A673 (cell line): Measurements from ENCODE around the gene TMEM235. TPM values are rescaled to one million over a fixed set of nuclear protein-coding genes. Genes with fewer than 3 reads are reported as not detected.

Experiments
- BruUV-seq: library from RNA; stranded (reverse); fragments of 400-500 nt; replicated peaks from 2 replicates; lab custom pipeline; 2021; lab: Mats Ljungman, UMichigan
- CTCF ChIA-PET: fragments of 300-600 bp; sonication (Branson Sonifier 250); formaldehyde crosslinking; loops from one replicate; lab custom pipeline; 2022; ENCODE audit warnings: antibody characterized with exemption; lab: Charles Lee
- POLR2A ChIA-PET: fragments of 300-600 bp; sonication (Branson Sonifier 250); formaldehyde crosslinking; loops from one replicate; lab custom pipeline; 2022; ENCODE audit warnings: antibody characterized with exemption; ENCODE audit not compliant: low non-redundant PET; lab: Charles Lee
- DNase-seq: peaks from one replicate; pipeline ENCODE4 v3.0.0-alpha.2; 2015; ENCODE audit warnings: low spot score
- H3K27ac ChIP-seq: fragments of 200-600 bp; sonication (generic); 2 replicates; pipeline ENCODE4 v1.5.1; 2016; ENCODE audit warnings: mixed run types, low read depth, mild to moderate bottlenecking, mixed read lengths, antibody characterized with exemption, low read length; ENCODE audit not compliant: poor library complexity, severe bottlenecking
- H3K27me3 ChIP-seq: fragments of 200-600 bp; sonication (generic); replicated peaks from 2 replicates; pipeline ENCODE4 v1.6.1; 2017; ENCODE audit warnings: mixed run types, low read depth, mild to moderate bottlenecking, mixed read lengths, antibody characterized with exemption, low read length; ENCODE audit not compliant: insufficient read depth, poor library complexity
- H3K36me3 ChIP-seq: fragments of 200-600 bp; sonication (generic); 2 replicates; pipeline ENCODE4 v1.6.1; 2016; ENCODE audit warnings: mixed run types, mild to moderate bottlenecking, mixed read lengths, antibody characterized with exemption, low read length; ENCODE audit not compliant: insufficient read depth, poor library complexity, severe bottlenecking
- H3K4me1 ChIP-seq: fragments of 200-600 bp; sonication (generic); 2 replicates; pipeline ENCODE4 v1.6.1; 2017; ENCODE audit warnings: mixed run types, mild to moderate bottlenecking, mixed read lengths, antibody characterized with exemption, low read length; ENCODE audit not compliant: insufficient read depth, poor library complexity, severe bottlenecking
- H3K4me3 ChIP-seq: fragments of 200-600 bp; sonication (generic); 2 replicates; pipeline ENCODE4 v1.5.1; 2016; ENCODE audit warnings: low read depth, mixed run types, mild to moderate bottlenecking, mixed read lengths, low read length; ENCODE audit not compliant: poor library complexity, severe bottlenecking
- H3K9me3 ChIP-seq: fragments of 200-600 bp; sonication (generic); 2 replicates; pipeline ENCODE4 v1.6.1; 2016; ENCODE audit warnings: mixed run types, low read depth, mild to moderate bottlenecking, mixed read lengths, antibody characterized with exemption, low read length; ENCODE audit not compliant: poor library complexity, severe bottlenecking
- CTCF ChIP-seq: fragments of 300-800, 200-600 bp; sonication (generic); conservative IDR thresholded peaks from 2 replicates; pipeline ENCODE4 v1.5.1; 2017; ENCODE audit warnings: low read depth, mild to moderate bottlenecking, antibody characterized with exemption, low read length, moderate library complexity, mixed read lengths
- EZH2 ChIP-seq: fragments of 200-600 bp; sonication (generic); IDR thresholded peaks from 2 replicates; pipeline ENCODE4 v1.6.1; 2017; ENCODE audit warnings: borderline replicate concordance, low read depth, mild to moderate bottlenecking, mixed read lengths, antibody characterized with exemption, low read length; ENCODE audit not compliant: poor library complexity, severe bottlenecking
- intact Hi-C: fragments of 100-400 bp; cut with micrococcal nuclease; formaldehyde crosslinking; loops from one replicate; pipeline ENCODE4 v1.10.0; 2022; ENCODE audit not compliant: unreplicated experiment
- total RNA-seq: library from RNA; stranded (reverse); gene quantifications from 2 replicates; pipeline ENCODE4 v1.2.3, GENCODE V29; 2021

The TMEM235 gene
- total RNA-seq, 1 experiment from 2014 or later: not detected

DNA sequence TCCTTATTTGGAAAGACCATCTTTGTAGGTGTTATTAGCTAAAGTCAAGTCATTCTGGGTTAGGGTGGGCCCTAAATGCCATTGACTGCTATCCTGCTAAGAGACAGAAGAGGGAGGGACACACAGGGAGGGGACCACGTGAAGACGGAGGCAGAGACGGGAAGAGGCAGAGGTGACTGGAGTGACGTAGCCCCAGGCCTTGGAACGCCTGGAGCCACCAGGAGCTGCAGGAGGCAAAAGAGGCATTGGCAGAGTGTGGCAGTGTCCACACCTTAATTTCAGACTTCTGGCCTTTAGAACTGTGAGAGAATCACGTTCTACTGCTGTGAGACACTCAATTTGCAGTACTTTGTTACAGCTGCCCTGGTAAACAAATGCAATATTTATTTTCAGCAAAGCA is 31.0 kb upstream of the TMEM235 start:
- Histone ChIP-seq H3K36me3 (peaks cover 15% of the 10 kb centered on the region), H3K9me3 (no peaks in the 10 kb centered on the region), H3K27ac (no peak overlapping the region), H3K4me1 (no peaks in the 10 kb centered on the region), H3K4me3 (no peak overlapping the region), H3K27me3 (no peaks in the 10 kb centered on the region)
- ChIA-PET CTCF (no interaction called here), POLR2A (no interaction called here)
- intact Hi-C loops: no loop called here
- TF ChIP-seq CTCF (no peak), EZH2 (no peak)
- BruUV-seq: no TSS peak
- DNase-seq: no peak

GRCh38 chr17:78202666-78203065 is 28.8 kb upstream of the TMEM235 start:
- Histone ChIP-seq H3K4me3 (no peak overlapping the region), H3K27me3 (no peaks in the 10 kb centered on the region), H3K27ac (no peak overlapping the region), H3K4me1 (no peaks in the 10 kb centered on the region), H3K36me3 (peaks cover 9% of the 10 kb centered on the region), H3K9me3 (no peaks in the 10 kb centered on the region)
- TF ChIP-seq CTCF (no peak), EZH2 (no peak)
- no peak for DNase-seq
- no TSS peak for BruUV-seq
- CTCF ChIA-PET: interaction anchor here (0.6 to 0.7 kb wide), 2 partner anchors 16 to 28 kb away, joined by 3 to 16 read pairs; no protein-coding TSS in a partner anchor
- intact Hi-C loops: no loop called here
- POLR2A ChIA-PET: no interaction called here

DNA sequence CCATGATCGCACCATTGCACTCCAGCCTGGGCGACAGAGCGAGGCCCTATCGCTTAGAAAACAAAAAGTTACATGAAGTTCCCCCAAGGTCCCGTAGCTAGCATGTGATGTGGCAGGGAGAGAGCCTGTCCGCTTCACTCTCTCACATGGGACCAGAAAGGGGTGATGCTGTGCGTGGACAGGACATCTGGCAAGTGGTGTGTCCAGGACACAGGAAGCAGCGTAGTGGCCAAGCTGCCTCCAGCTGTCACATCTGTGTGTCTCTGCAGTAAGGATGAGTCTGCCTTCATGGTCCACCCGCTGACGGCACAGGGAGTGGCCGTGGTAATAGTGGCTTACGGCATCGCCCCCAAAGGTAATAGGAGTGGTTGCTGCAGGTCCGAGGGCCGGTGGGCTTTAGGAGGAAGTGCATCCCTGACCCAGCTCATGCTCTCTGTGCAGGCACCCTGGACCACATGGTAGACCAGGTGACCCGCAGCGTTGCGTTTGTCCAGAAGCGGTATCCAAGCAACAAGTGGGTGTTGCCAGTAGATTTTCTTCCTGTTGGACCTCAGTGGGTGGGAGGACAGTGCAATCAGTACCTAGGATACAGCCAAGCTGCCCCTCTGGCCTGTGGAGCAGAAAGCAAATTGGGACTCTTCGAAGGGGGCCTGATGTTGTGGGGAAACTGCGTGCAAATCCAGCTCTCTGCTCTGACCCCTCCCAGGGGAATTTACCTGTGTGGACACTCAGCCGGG is 26.9 kb upstream of the TMEM235 start:
- Histone ChIP-seq H3K36me3 (peaks cover 10% of the 10 kb centered on the region), H3K27me3 (no peaks in the 10 kb centered on the region), H3K4me1 (no peaks in the 10 kb centered on the region), H3K27ac (no peak overlapping the region), H3K4me3 (no peak overlapping the region), H3K9me3 (no peaks in the 10 kb centered on the region)
- intact Hi-C loops: no loop called here
- ChIA-PET CTCF (interaction anchor here (0.6 kb wide), 1 partner anchor 28 kb away, joined by 4 read pairs; no protein-coding TSS in a partner anchor), POLR2A (no interaction called here)
- BruUV-seq: no TSS peak
- no peak for DNase-seq
- TF ChIP-seq EZH2: no peak
- TF ChIP-seq CTCF: no peak
